Testis (tissue), 2 donors: ENCODE measurements around the gene CTXND1.

Experiments used
- POLR2A ChIP-seq: fragments of 450-650 bp; IDR thresholded peaks from one replicate; pipeline ENCODE4 v1.6.1; 2017; ENCODE audit warnings: antibody characterized with exemption, mild to moderate bottlenecking, moderate library complexity
- TF ChIP-seq, protein P1 (sequence below), 3 experiments: fragments of 450-650 bp in 2 of 3; fragments of 200-600 bp in 1 of 3; sonication (generic) in 1 of 3; IDR thresholded peaks; one replicate each; pipeline ENCODE4 v1.5.1; 2016 to 2019; ENCODE audit warnings: antibody characterized with exemption in 3 of 3, mild to moderate bottlenecking in 2 of 3, moderate library complexity in 1 of 3

DNA sequence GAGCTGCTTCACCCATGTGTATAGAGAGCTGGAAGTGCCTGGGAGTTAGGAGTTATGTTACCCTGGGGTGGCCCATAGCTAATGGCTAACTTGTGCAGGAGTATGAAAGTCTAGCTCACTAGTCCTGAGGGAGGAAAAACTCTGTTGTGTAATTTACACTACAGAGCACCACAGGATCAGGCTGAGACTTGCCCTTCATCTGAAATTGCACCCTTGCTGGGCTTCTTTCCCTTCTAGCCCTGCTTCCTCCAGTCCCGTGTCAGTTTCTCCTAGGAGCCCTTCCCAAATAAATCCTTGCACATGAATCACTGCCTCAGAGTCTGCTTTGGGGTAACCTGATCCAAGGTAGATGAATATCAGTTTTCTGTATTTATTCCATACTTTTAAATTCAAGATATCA is 40.0 kb downstream of the CTXND1 start:
- no peak for TF ChIP-seq POLR2A
- TF ChIP-seq, protein P1, sequence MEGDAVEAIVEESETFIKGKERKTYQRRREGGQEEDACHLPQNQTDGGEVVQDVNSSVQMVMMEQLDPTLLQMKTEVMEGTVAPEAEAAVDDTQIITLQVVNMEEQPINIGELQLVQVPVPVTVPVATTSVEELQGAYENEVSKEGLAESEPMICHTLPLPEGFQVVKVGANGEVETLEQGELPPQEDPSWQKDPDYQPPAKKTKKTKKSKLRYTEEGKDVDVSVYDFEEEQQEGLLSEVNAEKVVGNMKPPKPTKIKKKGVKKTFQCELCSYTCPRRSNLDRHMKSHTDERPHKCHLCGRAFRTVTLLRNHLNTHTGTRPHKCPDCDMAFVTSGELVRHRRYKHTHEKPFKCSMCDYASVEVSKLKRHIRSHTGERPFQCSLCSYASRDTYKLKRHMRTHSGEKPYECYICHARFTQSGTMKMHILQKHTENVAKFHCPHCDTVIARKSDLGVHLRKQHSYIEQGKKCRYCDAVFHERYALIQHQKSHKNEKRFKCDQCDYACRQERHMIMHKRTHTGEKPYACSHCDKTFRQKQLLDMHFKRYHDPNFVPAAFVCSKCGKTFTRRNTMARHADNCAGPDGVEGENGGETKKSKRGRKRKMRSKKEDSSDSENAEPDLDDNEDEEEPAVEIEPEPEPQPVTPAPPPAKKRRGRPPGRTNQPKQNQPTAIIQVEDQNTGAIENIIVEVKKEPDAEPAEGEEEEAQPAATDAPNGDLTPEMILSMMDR (IDR thresholded peaks at IDR 0.05): no peak
